Measurements from ENCODE around the gene SUPT3H.
"Not testable (repeated sequence)": the region's sequence is repeated elsewhere in the genome, so short reads cannot be mapped to it uniquely, and the experiment has no call there.

Gene SUPT3H

GRCh38 chr6:45300736-45301135 lies 77.0 kb downstream of the SUPT3H start:
- TF ChIP-seq FOXP2 (optimal IDR thresholded peaks at IDR 0.05; ENCODE audit: control extremely low read depth, extremely low read length, insufficient read depth) (no peak), POLR2AphosphoS5 (IDR thresholded peaks at IDR 0.05; ENCODE audit: borderline replicate concordance, low read depth, low read length) (no peak), EZH2 (IDR thresholded peaks at IDR 0.05) (no peak)
- DNase-seq (ENCODE audit: low read depth, low spot score), result no peak
- H3K9me3 ChIP-seq (ENCODE audit: low read depth, low read length), result no peaks in the 10 kb centered on the region
- H3K9ac ChIP-seq (ENCODE audit: insufficient read length), result no peak overlapping the region
- H3K4me3 ChIP-seq, result no peak overlapping the region
- H3K27ac ChIP-seq, result no peak overlapping the region
- no peaks in the 10 kb centered on the region for H3K36me3 ChIP-seq (ENCODE audit: insufficient read depth, low read length)

DNA sequence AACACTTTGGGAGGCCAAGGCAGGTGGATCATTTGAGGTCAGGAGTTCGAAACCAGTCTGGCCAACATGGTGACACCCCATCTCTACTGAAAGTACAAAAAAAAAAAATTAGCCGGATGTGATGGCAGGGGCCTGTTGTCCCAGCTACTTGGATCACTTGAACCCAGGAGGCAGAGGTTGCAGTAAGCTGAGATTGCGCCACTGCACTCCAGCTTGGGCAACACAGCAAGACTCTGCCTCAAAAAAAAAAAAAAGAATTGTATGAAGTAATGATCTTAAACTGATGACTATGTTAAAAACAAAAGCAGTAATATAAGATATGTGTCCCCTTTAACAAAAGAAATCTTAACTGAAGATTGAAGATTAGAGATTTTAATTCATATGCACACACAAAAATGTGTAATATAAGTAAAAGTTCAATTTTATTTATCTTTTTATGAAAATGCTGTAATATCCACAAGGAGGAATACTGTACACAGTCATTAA lies 78.6 kb downstream of the SUPT3H start:
- H3K9me3 ChIP-seq (ENCODE audit: low read depth, low read length), result no peaks in the 10 kb centered on the region
- no peak overlapping the region for H3K4me3 ChIP-seq
- H3K27ac ChIP-seq, result no peak overlapping the region
- TF ChIP-seq FOXP2 (optimal IDR thresholded peaks at IDR 0.05; ENCODE audit: control extremely low read depth, extremely low read length, insufficient read depth) (no peak), POLR2AphosphoS5 (IDR thresholded peaks at IDR 0.05; ENCODE audit: borderline replicate concordance, low read depth, low read length) (no peak), EZH2 (IDR thresholded peaks at IDR 0.05) (no peak)
- DNase-seq (ENCODE audit: low read depth, low spot score), result no peak
- no peak overlapping the region for H3K9ac ChIP-seq (ENCODE audit: insufficient read length)
- no peaks in the 10 kb centered on the region for H3K36me3 ChIP-seq (ENCODE audit: insufficient read depth, low read length)

- TF ChIP-seq POLR2AphosphoS5 (IDR thresholded peaks at IDR 0.05; ENCODE audit: borderline replicate concordance, low read depth, low read length) (no peak), FOXP2 (optimal IDR thresholded peaks at IDR 0.05; ENCODE audit: control extremely low read depth, extremely low read length, insufficient read depth) (no peak), EZH2 (IDR thresholded peaks at IDR 0.05) (no peak)
- H3K9me3 ChIP-seq (ENCODE audit: low read depth, low read length), result no peaks in the 10 kb centered on the region
- H3K27ac ChIP-seq, result peak overlapping the region; percentile 61; the same call in 1 of the 2 replicates
- DNase-seq (ENCODE audit: low read depth, low spot score), result no peak
- H3K9ac ChIP-seq (ENCODE audit: insufficient read length), result no peak overlapping the region
- no peak overlapping the region for H3K4me3 ChIP-seq
- no peaks in the 10 kb centered on the region for H3K36me3 ChIP-seq (ENCODE audit: insufficient read depth, low read length)
Observed at GRCh38 chr6:45297320-45297719, 80.4 kb downstream of the SUPT3H start.

DNA sequence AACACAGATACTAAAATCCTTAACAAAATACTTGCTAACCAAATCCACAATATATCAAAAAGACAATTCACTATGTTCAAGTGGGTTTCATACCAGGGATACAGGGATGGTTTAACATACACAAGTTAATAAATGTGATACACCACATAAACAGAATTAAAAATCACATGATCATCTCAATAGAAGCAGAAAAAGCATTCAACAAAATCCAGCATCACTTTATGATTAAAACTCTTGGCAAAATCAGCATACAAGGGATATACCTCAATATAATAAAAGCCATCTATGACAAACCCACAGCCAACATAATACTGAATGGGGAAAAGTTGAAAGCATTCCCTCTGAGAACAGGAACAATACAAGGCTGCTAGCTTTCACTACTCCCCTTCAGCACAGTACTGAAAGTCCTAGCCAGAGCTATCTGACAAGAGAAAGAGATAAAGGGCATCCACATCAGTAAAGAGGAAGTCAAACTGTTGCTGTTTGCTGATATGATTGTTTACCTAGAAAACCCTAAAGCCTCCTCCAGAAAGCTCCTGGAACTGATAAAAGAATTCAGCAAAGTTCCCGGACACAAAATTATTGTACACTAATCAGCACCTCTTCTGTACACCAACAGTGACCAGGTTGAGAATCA lies 83.6 kb downstream of the SUPT3H start:
- not testable (repeated sequence) for H3K4me3 ChIP-seq; H3K36me3 ChIP-seq (ENCODE audit: insufficient read depth, low read length); H3K27ac ChIP-seq; DNase-seq (ENCODE audit: low read depth, low spot score); H3K9me3 ChIP-seq (ENCODE audit: low read depth, low read length); H3K9ac ChIP-seq (ENCODE audit: insufficient read length)

DNA sequence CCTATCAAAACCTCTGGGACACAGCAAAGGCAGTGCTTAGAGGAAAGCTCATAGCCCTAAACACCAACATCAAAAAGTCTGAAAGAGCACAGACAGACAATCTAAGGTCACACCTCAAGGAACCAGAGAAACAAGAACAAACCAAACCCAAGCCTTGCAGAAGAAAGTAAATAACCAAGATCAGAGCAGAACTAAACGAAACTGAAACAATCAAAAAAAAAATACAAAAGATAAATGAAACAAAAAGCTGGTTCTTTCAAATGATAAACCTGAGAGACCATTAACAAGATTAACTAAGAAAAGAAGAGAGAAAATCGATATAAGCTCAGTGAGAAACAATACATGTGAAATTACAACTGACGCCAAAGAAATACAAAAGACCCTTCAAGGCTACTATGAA lies 84.4 kb downstream of the SUPT3H start:
- Histone ChIP-seq H3K36me3 (ENCODE audit: insufficient read depth, low read length) (no peaks in the 10 kb centered on the region), H3K4me3 (no peak overlapping the region), H3K9me3 (ENCODE audit: low read depth, low read length) (no peaks in the 10 kb centered on the region), H3K27ac (no peak overlapping the region), H3K9ac (ENCODE audit: insufficient read length) (no peak overlapping the region)
- TF ChIP-seq EZH2 (IDR thresholded peaks at IDR 0.05) (no peak), POLR2AphosphoS5 (IDR thresholded peaks at IDR 0.05; ENCODE audit: borderline replicate concordance, low read depth, low read length) (no peak), FOXP2 (optimal IDR thresholded peaks at IDR 0.05; ENCODE audit: control extremely low read depth, extremely low read length, insufficient read depth) (no peak)
- DNase-seq (ENCODE audit: low read depth, low spot score), result no peak

- TF ChIP-seq EZH2 (IDR thresholded peaks at IDR 0.05) (no peak), FOXP2 (optimal IDR thresholded peaks at IDR 0.05; ENCODE audit: control extremely low read depth, extremely low read length, insufficient read depth) (no peak), POLR2AphosphoS5 (IDR thresholded peaks at IDR 0.05; ENCODE audit: borderline replicate concordance, low read depth, low read length) (no peak)
- H3K27ac ChIP-seq, result no peak overlapping the region
- no peaks in the 10 kb centered on the region for H3K36me3 ChIP-seq (ENCODE audit: insufficient read depth, low read length)
- no peak overlapping the region for H3K4me3 ChIP-seq
- no peak for DNase-seq (ENCODE audit: low read depth, low spot score)
- H3K9me3 ChIP-seq (ENCODE audit: low read depth, low read length), result no peaks in the 10 kb centered on the region
- H3K9ac ChIP-seq (ENCODE audit: insufficient read length), result no peak overlapping the region
Observed at GRCh38 chr6:45289751-45290514, 87.8 kb downstream of the SUPT3H start.

- not testable (repeated sequence) for H3K36me3 ChIP-seq (ENCODE audit: insufficient read depth, low read length); DNase-seq (ENCODE audit: low read depth, low spot score); H3K27ac ChIP-seq; H3K4me3 ChIP-seq; H3K9ac ChIP-seq (ENCODE audit: insufficient read length); H3K9me3 ChIP-seq (ENCODE audit: low read depth, low read length)
Observed at GRCh38 chr6:45286707-45287106, 91.0 kb downstream of the SUPT3H start.

- DNase-seq (ENCODE audit: low read depth, low spot score), result no peak
- no peak overlapping the region for H3K9ac ChIP-seq (ENCODE audit: insufficient read length)
- TF ChIP-seq EZH2 (IDR thresholded peaks at IDR 0.05) (no peak), POLR2AphosphoS5 (IDR thresholded peaks at IDR 0.05; ENCODE audit: borderline replicate concordance, low read depth, low read length) (no peak), FOXP2 (optimal IDR thresholded peaks at IDR 0.05; ENCODE audit: control extremely low read depth, extremely low read length, insufficient read depth) (no peak)
- no peaks in the 10 kb centered on the region for H3K9me3 ChIP-seq (ENCODE audit: low read depth, low read length)
- H3K27ac ChIP-seq, result no peak overlapping the region
- H3K4me3 ChIP-seq, result no peak overlapping the region
- no peaks in the 10 kb centered on the region for H3K36me3 ChIP-seq (ENCODE audit: insufficient read depth, low read length)
Observed at GRCh38 chr6:45278367-45278766, 99.4 kb downstream of the SUPT3H start.

GRCh38 chr6:45277741-45278140 lies 100.0 kb downstream of the SUPT3H start:
- H3K9ac ChIP-seq (ENCODE audit: insufficient read length); H3K4me3 ChIP-seq; DNase-seq (ENCODE audit: low read depth, low spot score); H3K9me3 ChIP-seq (ENCODE audit: low read depth, low read length); H3K36me3 ChIP-seq (ENCODE audit: insufficient read depth, low read length); H3K27ac ChIP-seq: not testable (repeated sequence)

Data from SK-N-MC (cell line).